GF-D8 (cell line): Measurements from ENCODE around the gene APOL3.
"Not testable (repeated sequence)": the region's sequence is repeated elsewhere in the genome, so short reads cannot be mapped to it uniquely, and the experiment has no call there.

ENCODE experiments used
- DNase-seq: peaks from one replicate; lab custom pipeline; 2025; lab: John Stamatoyannopoulos, UW

APOL3 gene

GRCh38 chr22:36193171-36193570 is 32.6 kb upstream of the APOL3 start:
- no peak for DNase-seq

GRCh38 chr22:36192542-36192941 is 32.0 kb upstream of the APOL3 start:
- no peak for DNase-seq

GRCh38 chr22:36191106-36191836 is 30.7 kb upstream of the APOL3 start:
- DNase-seq, result no peak

- not testable (repeated sequence) for DNase-seq
Measured at GRCh38 chr22:36187862-36188261, 27.3 kb upstream of the APOL3 start.

GRCh38 chr22:36185828-36186624 is 25.5 kb upstream of the APOL3 start:
- DNase-seq, result no peak

- no peak for DNase-seq
Measured at GRCh38 chr22:36184433-36185025, 24.0 kb upstream of the APOL3 start.

- DNase-seq, result no peak
Measured at GRCh38 chr22:36183446-36183845, 22.9 kb upstream of the APOL3 start.

GRCh38 chr22:36182857-36183256 is 22.3 kb upstream of the APOL3 start:
- DNase-seq, result no peak

GRCh38 chr22:36182056-36182455 is 21.5 kb upstream of the APOL3 start:
- no peak for DNase-seq

- DNase-seq, result no peak
Measured at GRCh38 chr22:36180928-36181327, 20.4 kb upstream of the APOL3 start.

- DNase-seq, result no peak
Measured at GRCh38 chr22:36180038-36180880, 19.7 kb upstream of the APOL3 start.

GRCh38 chr22:36177160-36177559 is 16.6 kb upstream of the APOL3 start:
- no peak for DNase-seq

- no peak for DNase-seq
Measured at GRCh38 chr22:36175892-36176291, 15.3 kb upstream of the APOL3 start.

GRCh38 chr22:36171941-36172340 is 11.4 kb upstream of the APOL3 start:
- no peak for DNase-seq

GRCh38 chr22:36166518-36167220 is 6.1 kb upstream of the APOL3 start:
- no peak for DNase-seq

- no peak for DNase-seq
Measured at GRCh38 chr22:36166086-36166485, 5.5 kb upstream of the APOL3 start.

GRCh38 chr22:36165141-36165540 is 4.6 kb upstream of the APOL3 start:
- DNase-seq, result no peak

GRCh38 chr22:36164621-36165020 is 4.1 kb upstream of the APOL3 start:
- DNase-seq, result no peak

GRCh38 chr22:36163497-36163896 is 2.9 kb upstream of the APOL3 start:
- DNase-seq, result no peak

GRCh38 chr22:36162127-36163034 is 1.8 kb upstream of the APOL3 start:
- DNase-seq, result no peak

GRCh38 chr22:36161793-36162126 is 1.2 kb upstream of the APOL3 start:
- DNase-seq, result not testable (repeated sequence)
